HL-60 (cell line): ENCODE data around the gene SMC4.

Experiments
- DNase-seq, 2 experiments: peaks; one replicate each; pipeline ENCODE4 v3.0.0-alpha.2; 2010 to 2020; ENCODE audit warnings: low read depth in 1 of 2, low spot score in 1 of 2
- H3K27ac ChIP-seq: fragments of 250-450 bp; sonication (Bioruptor Pico); replicated peaks from 2 replicates; pipeline ENCODE4 v1.5.1; 2020; ENCODE audit warnings: mild to moderate bottlenecking, moderate library complexity
- H3K27me3 ChIP-seq: fragments of 250-450 bp; sonication (Bioruptor Pico); 2 replicates; pipeline ENCODE4 v1.5.1; 2021; ENCODE audit warnings: mild to moderate bottlenecking, moderate library complexity; ENCODE audit not compliant: insufficient read depth, poor library complexity, severe bottlenecking
- H3K4me3 ChIP-seq: replicated peaks from 2 replicates; pipeline ENCODE4 v1.5.1; 2011; ENCODE audit warnings: mild to moderate bottlenecking, control low read depth, low read length; ENCODE audit not compliant: insufficient read depth
- CTCF ChIP-seq: IDR thresholded peaks from one replicate; pipeline ENCODE4 v1.5.1; 2011; ENCODE audit warnings: low read length, control low read depth, inconsistent platforms; ENCODE audit not compliant: insufficient read depth
- GABPA ChIP-seq: IDR thresholded peaks from 2 replicates; pipeline ENCODE4 v1.6.1; 2012; ENCODE audit warnings: low read depth
- POLR2AphosphoS5 ChIP-seq: IDR thresholded peaks from 2 replicates; pipeline ENCODE4 v1.6.1; 2012; ENCODE audit warnings: low read depth
- SPI1 ChIP-seq: IDR thresholded peaks from 2 replicates; pipeline ENCODE4 v1.6.1; 2012; ENCODE audit warnings: low read depth, mild to moderate bottlenecking, borderline replicate concordance
- TF ChIP-seq, protein P1 (sequence below): IDR thresholded peaks from 2 replicates; pipeline ENCODE4 v1.6.1; 2012; ENCODE audit warnings: low read depth; ENCODE audit not compliant: insufficient replicate concordance

The SMC4 gene

GRCh38 chr3:160475153-160475552 lies 75.7 kb downstream of the SMC4 start:
- no peak overlapping the region for H3K27ac ChIP-seq
- no peak for TF ChIP-seq CTCF
- no peak for TF ChIP-seq SPI1
- no peak for TF ChIP-seq GABPA
- TF ChIP-seq, protein P1, sequence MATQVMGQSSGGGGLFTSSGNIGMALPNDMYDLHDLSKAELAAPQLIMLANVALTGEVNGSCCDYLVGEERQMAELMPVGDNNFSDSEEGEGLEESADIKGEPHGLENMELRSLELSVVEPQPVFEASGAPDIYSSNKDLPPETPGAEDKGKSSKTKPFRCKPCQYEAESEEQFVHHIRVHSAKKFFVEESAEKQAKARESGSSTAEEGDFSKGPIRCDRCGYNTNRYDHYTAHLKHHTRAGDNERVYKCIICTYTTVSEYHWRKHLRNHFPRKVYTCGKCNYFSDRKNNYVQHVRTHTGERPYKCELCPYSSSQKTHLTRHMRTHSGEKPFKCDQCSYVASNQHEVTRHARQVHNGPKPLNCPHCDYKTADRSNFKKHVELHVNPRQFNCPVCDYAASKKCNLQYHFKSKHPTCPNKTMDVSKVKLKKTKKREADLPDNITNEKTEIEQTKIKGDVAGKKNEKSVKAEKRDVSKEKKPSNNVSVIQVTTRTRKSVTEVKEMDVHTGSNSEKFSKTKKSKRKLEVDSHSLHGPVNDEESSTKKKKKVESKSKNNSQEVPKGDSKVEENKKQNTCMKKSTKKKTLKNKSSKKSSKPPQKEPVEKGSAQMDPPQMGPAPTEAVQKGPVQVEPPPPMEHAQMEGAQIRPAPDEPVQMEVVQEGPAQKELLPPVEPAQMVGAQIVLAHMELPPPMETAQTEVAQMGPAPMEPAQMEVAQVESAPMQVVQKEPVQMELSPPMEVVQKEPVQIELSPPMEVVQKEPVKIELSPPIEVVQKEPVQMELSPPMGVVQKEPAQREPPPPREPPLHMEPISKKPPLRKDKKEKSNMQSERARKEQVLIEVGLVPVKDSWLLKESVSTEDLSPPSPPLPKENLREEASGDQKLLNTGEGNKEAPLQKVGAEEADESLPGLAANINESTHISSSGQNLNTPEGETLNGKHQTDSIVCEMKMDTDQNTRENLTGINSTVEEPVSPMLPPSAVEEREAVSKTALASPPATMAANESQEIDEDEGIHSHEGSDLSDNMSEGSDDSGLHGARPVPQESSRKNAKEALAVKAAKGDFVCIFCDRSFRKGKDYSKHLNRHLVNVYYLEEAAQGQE, result no peak
- no peak for TF ChIP-seq POLR2AphosphoS5
- no peak for DNase-seq
- H3K27me3 ChIP-seq, result no peaks in the 10 kb centered on the region
- H3K4me3 ChIP-seq, result no peak overlapping the region

- Histone ChIP-seq H3K27me3 (no peaks in the 10 kb centered on the region), H3K4me3 (no peak overlapping the region), H3K27ac (no peak overlapping the region)
- no peak for DNase-seq
- TF ChIP-seq GABPA (no peak), SPI1 (no peak), POLR2AphosphoS5 (no peak), CTCF (no peak)
- TF ChIP-seq, protein P1, result no peak
These were observed 76.4 kb downstream of the SMC4 start for GRCh38 chr3:160475884-160476283.

GRCh38 chr3:160477750-160478149 lies 78.3 kb downstream of the SMC4 start:
- Histone ChIP-seq H3K4me3 (no peak overlapping the region), H3K27me3 (no peaks in the 10 kb centered on the region), H3K27ac (no peak overlapping the region)
- TF ChIP-seq SPI1 (no peak), GABPA (no peak), POLR2AphosphoS5 (no peak), CTCF (no peak)
- TF ChIP-seq, protein P1, result no peak
- no peak for DNase-seq
